H9 (cell line): ENCODE results near the gene ZNF774. TPM values are rescaled to one million over a fixed set of nuclear protein-coding genes. Genes with fewer than 3 reads are reported as not detected.

Source experiments
- DNase-seq: peaks from one replicate; pipeline ENCODE4 v3.0.0-alpha.2; 2017
- H2AFZ ChIP-seq: one replicate; pipeline ENCODE4 v1.6.1; 2013; ENCODE audit warnings: mild to moderate bottlenecking, low read length, control low read depth, moderate library complexity
- H2AK5ac ChIP-seq: 2 replicates; pipeline ENCODE4 v1.6.1; 2013; ENCODE audit warnings: low read length, control low read depth, mixed read lengths; ENCODE audit not compliant: insufficient read length
- H2BK120ac ChIP-seq: one replicate; pipeline ENCODE4 v1.6.1; 2013; ENCODE audit warnings: low read depth, mild to moderate bottlenecking, low read length, control low read depth, inconsistent platforms; ENCODE audit not compliant: poor library complexity, severe bottlenecking
- H2BK12ac ChIP-seq: 2 replicates; pipeline ENCODE4 v1.6.1; 2013; ENCODE audit warnings: low read length, control low read depth, mixed read lengths, low read depth; ENCODE audit not compliant: insufficient read length
- H2BK15ac ChIP-seq: 2 replicates; pipeline ENCODE4 v1.6.1; 2013; ENCODE audit warnings: low read depth, low read length, control low read depth
- H2BK20ac ChIP-seq: one replicate; pipeline ENCODE4 v1.6.1; 2013; ENCODE audit warnings: low read depth, mild to moderate bottlenecking, low read length, control low read depth, inconsistent platforms; ENCODE audit not compliant: poor library complexity, severe bottlenecking
- H2BK5ac ChIP-seq: 2 replicates; pipeline ENCODE4 v1.6.1; 2013; ENCODE audit warnings: low read length, control low read depth, mixed read lengths; ENCODE audit not compliant: insufficient read length
- H3K14ac ChIP-seq: 2 replicates; pipeline ENCODE4 v1.6.1; 2013; ENCODE audit warnings: low read length, control low read depth; ENCODE audit not compliant: insufficient read depth
- H3K18ac ChIP-seq: 2 replicates; pipeline ENCODE4 v1.6.1; 2013; ENCODE audit warnings: low read depth, mild to moderate bottlenecking, mixed read lengths, low read length, control low read depth; ENCODE audit not compliant: insufficient read length
- H3K23ac ChIP-seq: 2 replicates; pipeline ENCODE4 v1.6.1; 2013; ENCODE audit warnings: low read length, control low read depth, mixed read lengths, low read depth; ENCODE audit not compliant: insufficient read length
- H3K23me2 ChIP-seq: 2 replicates; pipeline ENCODE4 v1.6.1; 2013; ENCODE audit warnings: low read depth, mild to moderate bottlenecking, mixed read lengths, low read length, control low read depth; ENCODE audit not compliant: insufficient read length, poor library complexity, severe bottlenecking
- H3K27ac ChIP-seq: 2 replicates; pipeline ENCODE4 v1.5.1; 2013; ENCODE audit warnings: low read length, control low read depth, mixed read lengths, low read depth; ENCODE audit not compliant: insufficient read length
- H3K27me3 ChIP-seq: 2 replicates; pipeline ENCODE4 v1.6.1; 2013; ENCODE audit warnings: low read length, control low read depth, inconsistent platforms; ENCODE audit not compliant: insufficient read depth
- H3K4ac ChIP-seq: 2 replicates; pipeline ENCODE4 v1.6.1; 2013; ENCODE audit warnings: low read depth, mild to moderate bottlenecking, control low read depth, inconsistent platforms, low read length, moderate library complexity
- H3K4me1 ChIP-seq: 2 replicates; pipeline ENCODE4 v1.6.1; 2013; ENCODE audit warnings: low read length, control low read depth, inconsistent platforms; ENCODE audit not compliant: insufficient read depth
- H3K4me2 ChIP-seq: 2 replicates; pipeline ENCODE4 v1.6.1; 2013; ENCODE audit warnings: low read length, control low read depth, mixed read lengths; ENCODE audit not compliant: insufficient read length, insufficient read depth
- H3K56ac ChIP-seq: 2 replicates; pipeline ENCODE4 v1.6.1; 2013; ENCODE audit warnings: low read depth, mild to moderate bottlenecking, mixed read lengths, low read length, control low read depth; ENCODE audit not compliant: insufficient read length
- H3K79me1 ChIP-seq: 2 replicates; pipeline ENCODE4 v1.6.1; 2013; ENCODE audit warnings: low read depth, mild to moderate bottlenecking, moderate library complexity, low read length, control low read depth, inconsistent platforms; ENCODE audit not compliant: insufficient read depth, poor library complexity, severe bottlenecking
- H3K79me2 ChIP-seq: 2 replicates; pipeline ENCODE4 v1.6.1; 2013; ENCODE audit warnings: low read length, control low read depth, inconsistent platforms; ENCODE audit not compliant: insufficient read depth
- H3K9ac ChIP-seq: 2 replicates; pipeline ENCODE4 v1.6.1; 2013; ENCODE audit warnings: low read length, control low read depth, mixed read lengths; ENCODE audit not compliant: insufficient read length; ENCODE audit errors: extremely low read depth
- H3K9me3 ChIP-seq: one replicate; pipeline ENCODE4 v1.6.1; 2013; ENCODE audit warnings: low read depth, low read length, inconsistent platforms; ENCODE audit not compliant: control insufficient read depth
- H3T11ph ChIP-seq: one replicate; pipeline ENCODE4 v1.6.1; 2013; ENCODE audit warnings: mild to moderate bottlenecking, low read length, control low read depth, inconsistent platforms
- H4K20me1 ChIP-seq: one replicate; pipeline ENCODE4 v1.6.1; 2013; ENCODE audit not compliant: control insufficient read depth, insufficient read length, insufficient read depth
- H4K5ac ChIP-seq: 2 replicates; pipeline ENCODE4 v1.6.1; 2013; ENCODE audit warnings: low read depth, mild to moderate bottlenecking, mixed read lengths, low read length, control low read depth; ENCODE audit not compliant: insufficient read length
- H4K8ac ChIP-seq: replicated peaks from 2 replicates; pipeline ENCODE4 v1.6.1; 2013; ENCODE audit warnings: low read length, control low read depth, mixed read lengths, low read depth; ENCODE audit not compliant: insufficient read length
- H4K91ac ChIP-seq: 2 replicates; pipeline ENCODE4 v1.6.1; 2013; ENCODE audit warnings: low read depth, mild to moderate bottlenecking, moderate library complexity, mixed read lengths, low read length, control low read depth; ENCODE audit not compliant: insufficient read length
- H3K27ac Mint-ChIP-seq, 3 experiments: 2 replicates in 2 of 3; 3 replicates in 1 of 3; pipeline ENCODE4 v1.8.0; 2020 to 2021; ENCODE audit warnings: mixed read lengths in 3 of 3, mild to moderate bottlenecking in 1 of 3, moderate library complexity in 1 of 3
- H3K27me3 Mint-ChIP-seq: 2 replicates; pipeline ENCODE4 v1.8.0; 2021; ENCODE audit warnings: low read depth, mild to moderate bottlenecking, moderate library complexity, mixed read lengths
- H3K36me3 Mint-ChIP-seq, 3 experiments: 2 replicates in 2 of 3; 3 replicates in 1 of 3; pipeline ENCODE4 v1.8.0; 2020 to 2021; ENCODE audit warnings: low read depth in 3 of 3, mixed read lengths in 3 of 3; ENCODE audit not compliant: insufficient read depth in 1 of 3
- H3K4me1 Mint-ChIP-seq, 2 experiments: 2 replicates each; pipeline ENCODE4 v1.8.0; 2020; ENCODE audit warnings: mixed read lengths in 2 of 2
- H3K4me3 Mint-ChIP-seq, 2 experiments: 2 replicates in 1 of 2; 3 replicates in 1 of 2; pipeline ENCODE4 v1.8.0; 2020 to 2021; ENCODE audit warnings: mild to moderate bottlenecking in 2 of 2, mixed read lengths in 2 of 2, moderate library complexity in 1 of 2
- H3K9me3 Mint-ChIP-seq, 2 experiments: 2 replicates in 1 of 2; 3 replicates in 1 of 2; pipeline ENCODE4 v1.8.0; 2020; ENCODE audit warnings: mild to moderate bottlenecking in 2 of 2, mixed read lengths in 2 of 2, moderate library complexity in 1 of 2
- total RNA-seq: library from RNA; stranded (reverse); gene quantifications from 2 replicates; pipeline ENCODE4 v1.2.1, GENCODE V29; 2021
- TF ChIP-seq, protein P1 (sequence below): fragments of 200-600 bp; sonication (generic); conservative IDR thresholded peaks from 3 replicates; pipeline ENCODE4 v1.8.0; 2021; ENCODE audit warnings: antibody characterized with exemption, mild to moderate bottlenecking

Gene ZNF774
- total RNA-seq, 1 experiment from 2014 or later: 2.5 TPM

DNA sequence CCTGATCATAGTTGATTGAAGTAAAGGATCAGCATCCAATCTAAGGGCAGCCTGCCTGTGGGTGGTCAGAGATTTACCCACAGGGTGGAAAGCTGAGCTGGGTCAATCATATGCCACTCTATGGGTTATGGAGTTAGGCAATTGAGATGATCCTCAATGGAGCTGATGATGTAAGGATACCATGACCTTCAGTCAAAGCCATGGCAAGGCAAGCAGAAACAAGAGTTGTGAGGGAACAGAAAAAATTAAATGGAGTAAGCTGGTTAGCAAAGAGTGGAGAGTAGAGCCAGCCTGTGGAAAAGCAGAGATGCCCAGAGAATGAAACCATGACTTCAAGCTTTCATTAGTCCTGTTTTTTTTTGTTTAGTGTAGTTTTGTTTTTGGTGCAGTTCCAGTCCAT, 30.2 kb downstream of the ZNF774 start:
- DNase-seq: no peak
- Histone ChIP-seq H4K8ac (no peak overlapping the region), H2AFZ (no peak overlapping the region), H3K4ac (no peak overlapping the region), H3K4me2 (no peak overlapping the region), H3K23me2 (no peaks in the 10 kb centered on the region), H2BK5ac (no peak overlapping the region), H3K14ac (no peak overlapping the region), H3K27ac (no peak overlapping the region), H3K56ac (no peak overlapping the region), H2BK120ac (no peak overlapping the region), H3K9ac (no peak overlapping the region), H3K79me1 (no peaks in the 10 kb centered on the region), H3K27me3 (no peaks in the 10 kb centered on the region), H3T11ph (no peak overlapping the region), H4K20me1 (no peaks in the 10 kb centered on the region), H2BK12ac (no peak overlapping the region), H3K23ac (no peak overlapping the region), H3K18ac (no peak overlapping the region), H4K91ac (no peak overlapping the region), H3K4me1 (no peaks in the 10 kb centered on the region), H4K5ac (no peak overlapping the region), H3K79me2 (no peaks in the 10 kb centered on the region), H3K9me3 (no peaks in the 10 kb centered on the region), H2AK5ac (no peak overlapping the region), H2BK20ac (no peak overlapping the region), H2BK15ac (no peak overlapping the region)
- Mint-ChIP-seq H3K9me3 (peaks cover 13 to 16% of the 10 kb centered on the region in 2 experiments), H3K36me3 (peaks cover 2 to 10% (median 5%) of the 10 kb centered on the region in 3 experiments; a peak in 5 of 7 replicates), H3K27me3 (no peaks in the 10 kb centered on the region), H3K27ac (no peak overlapping the region), H3K4me3 (no peak overlapping the region), H3K4me1 (0 out of 4 replicates have a peak, but pooled peaks cover 0 to under 1% of the 10 kb centered on the region in 2 experiments)
- TF ChIP-seq, protein P1, sequence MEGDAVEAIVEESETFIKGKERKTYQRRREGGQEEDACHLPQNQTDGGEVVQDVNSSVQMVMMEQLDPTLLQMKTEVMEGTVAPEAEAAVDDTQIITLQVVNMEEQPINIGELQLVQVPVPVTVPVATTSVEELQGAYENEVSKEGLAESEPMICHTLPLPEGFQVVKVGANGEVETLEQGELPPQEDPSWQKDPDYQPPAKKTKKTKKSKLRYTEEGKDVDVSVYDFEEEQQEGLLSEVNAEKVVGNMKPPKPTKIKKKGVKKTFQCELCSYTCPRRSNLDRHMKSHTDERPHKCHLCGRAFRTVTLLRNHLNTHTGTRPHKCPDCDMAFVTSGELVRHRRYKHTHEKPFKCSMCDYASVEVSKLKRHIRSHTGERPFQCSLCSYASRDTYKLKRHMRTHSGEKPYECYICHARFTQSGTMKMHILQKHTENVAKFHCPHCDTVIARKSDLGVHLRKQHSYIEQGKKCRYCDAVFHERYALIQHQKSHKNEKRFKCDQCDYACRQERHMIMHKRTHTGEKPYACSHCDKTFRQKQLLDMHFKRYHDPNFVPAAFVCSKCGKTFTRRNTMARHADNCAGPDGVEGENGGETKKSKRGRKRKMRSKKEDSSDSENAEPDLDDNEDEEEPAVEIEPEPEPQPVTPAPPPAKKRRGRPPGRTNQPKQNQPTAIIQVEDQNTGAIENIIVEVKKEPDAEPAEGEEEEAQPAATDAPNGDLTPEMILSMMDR: no peak
